ENCODE data around the gene RPL28. TPM values are rescaled to one million over a fixed set of nuclear protein-coding genes. Genes with fewer than 3 reads are reported as not detected.

The RPL28 gene
- total and polyA plus RNA-seq, 2 of the 4 experiments (the other 2 are of a cell fraction), result 386 to 1,693 TPM

GRCh38 chr19:55365245-55365644, 20.5 kb upstream of the RPL28 start (continued):
- TF ChIP-seq MAFK (IDR thresholded peaks at IDR 0.05; ENCODE audit: low read depth, low read length) (no peak), RAD21 (IDR thresholded peaks at IDR 0.05; ENCODE audit: low read length) (no peak), CEBPB (IDR thresholded peaks at IDR 0.05; ENCODE audit: low read depth, low read length) (no peak), SMC3 (IDR thresholded peaks at IDR 0.05; ENCODE audit: low read depth, low read length) (no peak)

DNA sequence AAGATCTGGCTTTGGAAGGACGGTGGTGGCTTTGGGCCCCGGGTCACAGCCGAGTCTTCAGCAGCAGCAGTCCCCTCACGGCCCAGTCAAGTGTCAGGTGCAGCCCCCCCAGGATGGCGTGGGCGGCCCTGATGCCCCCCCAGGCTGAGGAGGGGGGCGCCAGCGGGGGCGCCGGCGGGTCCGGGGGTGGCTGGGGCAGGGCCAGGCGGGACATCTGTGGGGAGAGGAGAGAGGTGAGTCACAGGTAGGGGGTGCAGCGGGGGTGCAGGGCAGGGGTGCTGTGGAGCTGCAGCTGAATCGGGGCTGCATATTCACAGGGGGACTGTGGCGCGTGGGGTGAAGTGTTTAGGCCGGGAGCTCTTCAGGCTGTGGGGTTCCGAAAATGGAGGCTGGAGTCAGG, 19.8 kb upstream of the RPL28 start:
- Histone ChIP-seq H3K36me3 (ENCODE audit: control insufficient read depth, insufficient read depth, low read length) (peaks cover 26% of the 10 kb centered on the region), H3K79me1 (ENCODE audit: low read depth in 1 of 2, low read length in 2 of 2) (peaks cover 0 to 31% of the 10 kb centered on the region in 2 experiments; a peak in 3 of 4 replicates), H3K4me2 (ENCODE audit: low read depth, low read length) (no peak overlapping the region), H2BK5ac (ENCODE audit: low read depth, low read length, poor library complexity, severe bottlenecking) (no peak overlapping the region), H3K9ac (ENCODE audit: low read depth, low read length) (no peak overlapping the region), H3K4ac (ENCODE audit: low read depth, low read length) (no peak overlapping the region), H3K9me1 (ENCODE audit: insufficient read depth, low read length) (peaks cover 3% of the 10 kb centered on the region; the same call in 1 of the 2 replicates), H3K18ac (ENCODE audit: low read depth, low read length) (no peak overlapping the region), H2BK15ac (ENCODE audit: low read depth, low read length) (no peak overlapping the region), H3K56ac (ENCODE audit: extremely low read depth, insufficient read depth, low read length) (no peak overlapping the region), H2AK5ac (ENCODE audit: low read depth, low read length) (no peak overlapping the region), H4K20me1 (ENCODE audit: insufficient read depth, low read length) (peaks cover 59% of the 10 kb centered on the region), H4K91ac (ENCODE audit: insufficient read depth, low read depth, low read length) (no peak overlapping the region), H3K23ac (ENCODE audit: low read depth, low read length) (no peak overlapping the region), H4K5ac (ENCODE audit: low read depth, low read length) (no peak overlapping the region), H3K27me3 (ENCODE audit: control insufficient read depth, insufficient read depth, low read length) (no peaks in the 10 kb centered on the region), H2AK9ac (replicated peaks; ENCODE audit: low read depth, low read length, poor library complexity) (no peak overlapping the region), H3K27ac (ENCODE audit: insufficient read depth, low read length) (no peak overlapping the region), H3K4me3 (ENCODE audit: insufficient read depth, low read depth, low read length) (no peak overlapping the region), H3K9me3 (ENCODE audit: control insufficient read depth, insufficient read depth, low read length) (no peaks in the 10 kb centered on the region), H2BK120ac (ENCODE audit: low read depth, low read length) (no peak overlapping the region), H3K14ac (replicated peaks; ENCODE audit: low read depth, low read length) (no peak overlapping the region), H3K4me1 (ENCODE audit: control insufficient read depth, insufficient read depth, low read length) (peaks cover 14% of the 10 kb centered on the region), H2BK20ac (ENCODE audit: low read depth, low read length) (no peak overlapping the region), H2AFZ (replicated peaks; ENCODE audit: low read length, poor library complexity) (no peak overlapping the region), H4K8ac (ENCODE audit: low read depth in 2 of 2, low read length in 2 of 2) (no peak overlapping the region)
- TF ChIP-seq CEBPB (IDR thresholded peaks at IDR 0.05; ENCODE audit: low read depth, low read length), result no peak
- TF ChIP-seq CTCF (conservative IDR thresholded peaks at IDR 0.05; ENCODE audit: low read depth, low read length), result no peak
- no peak for TF ChIP-seq ELK1 (IDR thresholded peaks at IDR 0.05; ENCODE audit: borderline replicate concordance, low read depth, low read length)
- no peak for TF ChIP-seq FOS (IDR thresholded peaks at IDR 0.05; ENCODE audit: low read depth, low read length)
- TF ChIP-seq NFE2L2 (IDR thresholded peaks at IDR 0.05; ENCODE audit: low read depth, low read length), result no peak
- TF ChIP-seq, protein P1, sequence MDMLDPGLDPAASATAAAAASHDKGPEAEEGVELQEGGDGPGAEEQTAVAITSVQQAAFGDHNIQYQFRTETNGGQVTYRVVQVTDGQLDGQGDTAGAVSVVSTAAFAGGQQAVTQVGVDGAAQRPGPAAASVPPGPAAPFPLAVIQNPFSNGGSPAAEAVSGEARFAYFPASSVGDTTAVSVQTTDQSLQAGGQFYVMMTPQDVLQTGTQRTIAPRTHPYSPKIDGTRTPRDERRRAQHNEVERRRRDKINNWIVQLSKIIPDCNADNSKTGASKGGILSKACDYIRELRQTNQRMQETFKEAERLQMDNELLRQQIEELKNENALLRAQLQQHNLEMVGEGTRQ (IDR thresholded peaks at IDR 0.05; ENCODE audit: low read depth, low read length), result no peak; the same call in 1 of the 2 replicates
- no peak for TF ChIP-seq RFX5 (IDR thresholded peaks at IDR 0.05; ENCODE audit: low read depth, low read length)
- no peak for TF ChIP-seq CHD1 (IDR thresholded peaks at IDR 0.05; ENCODE audit: low read depth, low read length)
- WGBS, 2 experiments (ENCODE audit: extremely low coverage in 2 of 2, insufficient read length in 1 of 2), result 82% methylated on average over 6 of the region's 19 CpGs; no CpG with 5 or more reads in 1 of the 2 experiments
- no peak for DNase-seq
- no peak for ATAC-seq (ENCODE audit: low read depth)
- CTCF ChIA-PET, result no interaction called here
- intact Hi-C loops (cut with micrococcal nuclease) (no loop called here), dilution Hi-C loops (cut with HindIII; ENCODE audit: low sequenced_read_pairs, unreplicated experiment) (no loop called here), in situ Hi-C loops (cut with MboI; ENCODE audit: low sequenced_read_pairs) (no loop called here)
- POLR2A ChIA-PET (ENCODE audit: unreplicated experiment), result no interaction called here
- no TSS peak for BruUV-seq (replicated peaks)

All from IMR-90 (cell line).